ENCODE data around the gene TRAF6.

GRCh38 chr11:36446135-36446534 lies 63.9 kb downstream of the TRAF6 start:
- TF ChIP-seq, protein P1, sequence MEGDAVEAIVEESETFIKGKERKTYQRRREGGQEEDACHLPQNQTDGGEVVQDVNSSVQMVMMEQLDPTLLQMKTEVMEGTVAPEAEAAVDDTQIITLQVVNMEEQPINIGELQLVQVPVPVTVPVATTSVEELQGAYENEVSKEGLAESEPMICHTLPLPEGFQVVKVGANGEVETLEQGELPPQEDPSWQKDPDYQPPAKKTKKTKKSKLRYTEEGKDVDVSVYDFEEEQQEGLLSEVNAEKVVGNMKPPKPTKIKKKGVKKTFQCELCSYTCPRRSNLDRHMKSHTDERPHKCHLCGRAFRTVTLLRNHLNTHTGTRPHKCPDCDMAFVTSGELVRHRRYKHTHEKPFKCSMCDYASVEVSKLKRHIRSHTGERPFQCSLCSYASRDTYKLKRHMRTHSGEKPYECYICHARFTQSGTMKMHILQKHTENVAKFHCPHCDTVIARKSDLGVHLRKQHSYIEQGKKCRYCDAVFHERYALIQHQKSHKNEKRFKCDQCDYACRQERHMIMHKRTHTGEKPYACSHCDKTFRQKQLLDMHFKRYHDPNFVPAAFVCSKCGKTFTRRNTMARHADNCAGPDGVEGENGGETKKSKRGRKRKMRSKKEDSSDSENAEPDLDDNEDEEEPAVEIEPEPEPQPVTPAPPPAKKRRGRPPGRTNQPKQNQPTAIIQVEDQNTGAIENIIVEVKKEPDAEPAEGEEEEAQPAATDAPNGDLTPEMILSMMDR (conservative IDR thresholded peaks at IDR 0.05 in 1 of 2, IDR thresholded peaks at IDR 0.05 in 1 of 2; ENCODE audit: extremely low read depth in 1 of 2, insufficient read depth in 1 of 2, low read depth in 1 of 2, low read length in 2 of 2): no peak
- no peak for TF ChIP-seq EZH2 (IDR thresholded peaks at IDR 0.05; ENCODE audit: borderline replicate concordance, low read length)
